Fibroblast of skin of scalp (primary cell): ENCODE data around the gene CAMTA1.

Experiments used
- DNase-seq: peaks from one replicate; pipeline ENCODE4 v3.0.0-alpha.2; 2013

CAMTA1 gene

GRCh38 chr1:7508052-7508933 is 723.0 kb downstream of the CAMTA1 start:
- no peak for DNase-seq

GRCh38 chr1:7508934-7509519 is 723.8 kb downstream of the CAMTA1 start:
- no peak for DNase-seq

GRCh38 chr1:7509598-7509997 is 724.3 kb downstream of the CAMTA1 start:
- DNase-seq: no peak

GRCh38 chr1:7510389-7510931 is 725.2 kb downstream of the CAMTA1 start:
- DNase-seq: no peak

GRCh38 chr1:7511381-7511780 is 726.1 kb downstream of the CAMTA1 start:
- no peak for DNase-seq

- DNase-seq: no peak
These were observed 727.8 kb downstream of the CAMTA1 start for GRCh38 chr1:7513081-7513480.

GRCh38 chr1:7515175-7515574 is 729.9 kb downstream of the CAMTA1 start:
- no peak for DNase-seq

- DNase-seq: no peak
These were observed 730.6 kb downstream of the CAMTA1 start for GRCh38 chr1:7515904-7516303.

- peak; percentile 41 for DNase-seq
These were observed 731.1 kb downstream of the CAMTA1 start for GRCh38 chr1:7516341-7516740.

- no peak for DNase-seq
These were observed 731.7 kb downstream of the CAMTA1 start for GRCh38 chr1:7516929-7517328.

GRCh38 chr1:7517611-7518330 is 732.5 kb downstream of the CAMTA1 start:
- DNase-seq: no peak

GRCh38 chr1:7518411-7518810 is 733.2 kb downstream of the CAMTA1 start:
- no peak for DNase-seq

- no peak for DNase-seq
These were observed 734.1 kb downstream of the CAMTA1 start for GRCh38 chr1:7519181-7519860.

- DNase-seq: no peak
These were observed 734.7 kb downstream of the CAMTA1 start for GRCh38 chr1:7519861-7520395.

- DNase-seq: no peak
These were observed 735.2 kb downstream of the CAMTA1 start for GRCh38 chr1:7520496-7520895.

GRCh38 chr1:7524341-7525337 is 739.4 kb downstream of the CAMTA1 start:
- DNase-seq: no peak

GRCh38 chr1:7525338-7526063 is 740.2 kb downstream of the CAMTA1 start:
- no peak for DNase-seq

GRCh38 chr1:7526196-7526866 is 741.1 kb downstream of the CAMTA1 start:
- no peak for DNase-seq

GRCh38 chr1:7526867-7527732 is 741.8 kb downstream of the CAMTA1 start:
- peak; percentile 56 for DNase-seq
